WTC11 (cell line): ENCODE data around the gene CDPF1. TPM values are rescaled to one million over a fixed set of nuclear protein-coding genes. Genes with fewer than 3 reads are reported as not detected.

Source experiments
- ATAC-seq: fragments of 200-7000 bp; cut with Tn5 transposase; 2 replicates; pipeline ENCODE4 v1.10.0; 2021; ENCODE audit warnings: mild to moderate bottlenecking, moderate library complexity
- CTCF ChIA-PET: fragments of 300-600 bp; sonication (Branson Sonifier 250); formaldehyde crosslinking; loops from one replicate; lab custom pipeline; 2021; ENCODE audit warnings: antibody characterized with exemption; lab: Charles Lee
- POLR2A ChIA-PET: fragments of 350-600 bp; sonication (Branson Sonifier 250); formaldehyde crosslinking; loops from one replicate; lab custom pipeline; 2021; ENCODE audit warnings: antibody characterized with exemption; lab: Charles Lee
- DNase-seq: peaks from one replicate; pipeline ENCODE4 v3.0.0; 2021; ENCODE audit warnings: low spot score
- H3K27ac Mint-ChIP-seq: 2 replicates; pipeline ENCODE4 v1.8.0; 2021; ENCODE audit warnings: mixed read lengths
- H3K27me3 Mint-ChIP-seq: 2 replicates; pipeline ENCODE4 v1.8.0; 2021; ENCODE audit warnings: low read depth, mild to moderate bottlenecking, moderate library complexity, mixed read lengths
- H3K36me3 Mint-ChIP-seq: 2 replicates; pipeline ENCODE4 v1.8.0; 2021; ENCODE audit warnings: mixed read lengths
- H3K4me1 Mint-ChIP-seq: 2 replicates; pipeline ENCODE4 v1.8.0; 2022; ENCODE audit warnings: mixed read lengths
- H3K4me3 Mint-ChIP-seq: 2 replicates; pipeline ENCODE4 v1.8.0; 2021; ENCODE audit warnings: mild to moderate bottlenecking, moderate library complexity, mixed read lengths
- H3K9me3 Mint-ChIP-seq: 2 replicates; pipeline ENCODE4 v1.8.0; 2021; ENCODE audit warnings: mixed read lengths
- ATF1 ChIP-seq: sonication (generic); formaldehyde crosslinking; IDR thresholded peaks from 2 replicates; pipeline ENCODE4 v1.8.1; 2023; ENCODE audit warnings: mild to moderate bottlenecking, moderate library complexity, missing genetic modification reagents
- CREB1 ChIP-seq: sonication (generic); formaldehyde crosslinking; IDR thresholded peaks from 2 replicates; pipeline ENCODE4 v1.8.0; 2023; ENCODE audit warnings: mild to moderate bottlenecking, missing genetic modification reagents
- ELF4 ChIP-seq: sonication (generic); formaldehyde crosslinking; IDR thresholded peaks from 2 replicates; pipeline ENCODE4 v1.8.1; 2022; ENCODE audit warnings: low read depth, mild to moderate bottlenecking, moderate library complexity, missing genetic modification reagents
- ESRRA ChIP-seq: sonication (generic); formaldehyde crosslinking; IDR thresholded peaks from 2 replicates; pipeline ENCODE4 v1.8.1; 2022; ENCODE audit warnings: mild to moderate bottlenecking, missing genetic modification reagents, borderline replicate concordance
- ETV6 ChIP-seq: sonication (generic); formaldehyde crosslinking; IDR thresholded peaks from 2 replicates; pipeline ENCODE4 v1.8.1; 2022; ENCODE audit warnings: mild to moderate bottlenecking, missing genetic modification reagents
- FOXP1 ChIP-seq: sonication (generic); formaldehyde crosslinking; IDR thresholded peaks from 2 replicates; pipeline ENCODE4 v1.8.0; 2022; ENCODE audit warnings: missing genetic modification reagents, mild to moderate bottlenecking, moderate library complexity, borderline replicate concordance
- GABPB1 ChIP-seq: sonication (generic); formaldehyde crosslinking; IDR thresholded peaks from 2 replicates; pipeline ENCODE4 v1.8.1; 2023; ENCODE audit warnings: mild to moderate bottlenecking, missing genetic modification reagents
- NFE2L1 ChIP-seq: sonication (generic); formaldehyde crosslinking; IDR thresholded peaks from 2 replicates; pipeline ENCODE4 v1.8.1; 2023; ENCODE audit warnings: missing genetic modification reagents
- NR3C1 ChIP-seq: sonication (generic); formaldehyde crosslinking; conservative IDR thresholded peaks from 2 replicates; pipeline ENCODE4 v1.8.1; 2023; ENCODE audit warnings: low read depth, mild to moderate bottlenecking, missing genetic modification reagents
- PRRX2 ChIP-seq: fragments of 250-450 bp; sonication (Bioruptor Pico); IDR thresholded peaks from 2 replicates; pipeline ENCODE4 v1.8.0; 2021; ENCODE audit warnings: mild to moderate bottlenecking
- RELA ChIP-seq: sonication (generic); formaldehyde crosslinking; IDR thresholded peaks from 2 replicates; pipeline ENCODE4 v1.8.1; 2022; ENCODE audit warnings: missing genetic modification reagents, mild to moderate bottlenecking, borderline replicate concordance
- SP1 ChIP-seq: sonication (generic); formaldehyde crosslinking; conservative IDR thresholded peaks from 2 replicates; pipeline ENCODE4 v1.8.1; 2022; ENCODE audit warnings: missing genetic modification reagents
- TCF7 ChIP-seq: sonication (generic); formaldehyde crosslinking; IDR thresholded peaks from 2 replicates; pipeline ENCODE4 v1.8.0; 2022; ENCODE audit warnings: mild to moderate bottlenecking, low read depth, missing genetic modification reagents, moderate library complexity
- ZNF121 ChIP-seq: sonication (generic); formaldehyde crosslinking; IDR thresholded peaks from 2 replicates; pipeline ENCODE4 v1.8.0; 2023; ENCODE audit warnings: missing genetic modification reagents
- ZNF232 ChIP-seq: sonication (generic); formaldehyde crosslinking; IDR thresholded peaks from 2 replicates; pipeline ENCODE4 v1.8.0; 2022; ENCODE audit warnings: mild to moderate bottlenecking, missing genetic modification reagents
- ZNF317 ChIP-seq: sonication (generic); formaldehyde crosslinking; IDR thresholded peaks from 2 replicates; pipeline ENCODE4 v1.8.1; 2023; ENCODE audit warnings: low read depth, mild to moderate bottlenecking, moderate library complexity, missing genetic modification reagents, borderline replicate concordance
- ZNF423 ChIP-seq: fragments of 250-450 bp; sonication (Bioruptor Pico); IDR thresholded peaks from 2 replicates; pipeline ENCODE4 v2.1.2; 2022; ENCODE audit warnings: mild to moderate bottlenecking, moderate library complexity
- total RNA-seq: library from RNA; stranded (reverse); gene quantifications from 3 replicates; pipeline ENCODE4 v1.2.3, GENCODE V29; 2021
- TF ChIP-seq, protein P1 (sequence below): sonication (generic); formaldehyde crosslinking; conservative IDR thresholded peaks from 2 replicates; pipeline ENCODE4 v1.8.1; 2022; ENCODE audit warnings: mild to moderate bottlenecking, missing genetic modification reagents
- TF ChIP-seq, protein P2 (sequence below): sonication (generic); formaldehyde crosslinking; IDR thresholded peaks from 2 replicates; pipeline ENCODE4 v1.8.1; 2022; ENCODE audit warnings: low read depth, missing genetic modification reagents, borderline replicate concordance
- TF ChIP-seq, protein P3 (sequence below): sonication (generic); formaldehyde crosslinking; IDR thresholded peaks from 2 replicates; pipeline ENCODE4 v1.8.0; 2022; ENCODE audit warnings: mild to moderate bottlenecking, missing genetic modification reagents
- TF ChIP-seq, protein P4 (sequence below): sonication (generic); formaldehyde crosslinking; IDR thresholded peaks from 2 replicates; pipeline ENCODE4 v1.8.0; 2022; ENCODE audit warnings: missing genetic modification reagents
- TF ChIP-seq, protein P5 (sequence below): sonication (generic); formaldehyde crosslinking; IDR thresholded peaks from 2 replicates; pipeline ENCODE4 v1.8.1; 2023; ENCODE audit warnings: mild to moderate bottlenecking, moderate library complexity, missing genetic modification reagents
- TF ChIP-seq, protein P6 (sequence below): sonication (generic); formaldehyde crosslinking; IDR thresholded peaks from 2 replicates; pipeline ENCODE4 v1.8.0; 2022; ENCODE audit warnings: mild to moderate bottlenecking, missing genetic modification reagents

Gene CDPF1
- total RNA-seq, 1 experiment from 2014 or later = 11.5 TPM

DNA sequence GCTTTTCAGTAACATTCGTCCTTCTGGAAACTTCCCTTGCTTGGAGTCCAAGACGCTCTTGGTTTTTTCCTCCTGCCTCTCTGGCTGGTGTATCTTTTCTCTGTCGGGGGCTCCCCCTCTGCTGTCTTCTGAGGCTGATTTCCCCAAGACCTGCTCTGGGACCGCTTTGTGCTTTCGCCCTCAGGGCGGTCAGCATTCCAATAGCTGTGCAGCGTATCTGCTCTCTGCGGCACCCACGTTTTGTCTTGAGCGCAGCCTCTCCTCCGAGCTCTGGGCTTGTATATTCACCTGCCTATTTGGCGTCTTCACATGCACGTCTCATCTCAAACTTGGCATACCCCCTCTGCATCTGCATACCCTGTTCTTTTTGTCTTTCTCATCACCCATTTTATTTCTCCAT lies 49.0 kb upstream of the CDPF1 start:
- Mint-ChIP-seq H3K9me3 (no peaks in the 10 kb centered on the region), H3K27me3 (no peaks in the 10 kb centered on the region; the same call in 1 of the 2 replicates), H3K4me3 (peak overlapping the region; percentile 92), H3K36me3 (peaks cover 32% of the 10 kb centered on the region), H3K4me1 (peaks cover 27% of the 10 kb centered on the region), H3K27ac (peak overlapping the region; percentile 77)
- ATAC-seq = no peak
- no peak for TF ChIP-seq ELF4
- no peak for TF ChIP-seq RELA
- TF ChIP-seq NR3C1 (CRISPR knock-in tag) = no peak
- no peak for TF ChIP-seq CREB1
- TF ChIP-seq NFE2L1 = no peak
- TF ChIP-seq ZNF232 (CRISPR knock-in tag) = no peak
- TF ChIP-seq ATF1 (CRISPR knock-in tag) = no peak
- TF ChIP-seq, protein P1, sequence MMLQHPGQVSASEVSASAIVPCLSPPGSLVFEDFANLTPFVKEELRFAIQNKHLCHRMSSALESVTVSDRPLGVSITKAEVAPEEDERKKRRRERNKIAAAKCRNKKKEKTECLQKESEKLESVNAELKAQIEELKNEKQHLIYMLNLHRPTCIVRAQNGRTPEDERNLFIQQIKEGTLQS (CRISPR knock-in tag) = no peak
- no peak for TF ChIP-seq ZNF423 (CRISPR knock-in tag)
- TF ChIP-seq SP1 (CRISPR knock-in tag) = no peak
- TF ChIP-seq, protein P2, sequence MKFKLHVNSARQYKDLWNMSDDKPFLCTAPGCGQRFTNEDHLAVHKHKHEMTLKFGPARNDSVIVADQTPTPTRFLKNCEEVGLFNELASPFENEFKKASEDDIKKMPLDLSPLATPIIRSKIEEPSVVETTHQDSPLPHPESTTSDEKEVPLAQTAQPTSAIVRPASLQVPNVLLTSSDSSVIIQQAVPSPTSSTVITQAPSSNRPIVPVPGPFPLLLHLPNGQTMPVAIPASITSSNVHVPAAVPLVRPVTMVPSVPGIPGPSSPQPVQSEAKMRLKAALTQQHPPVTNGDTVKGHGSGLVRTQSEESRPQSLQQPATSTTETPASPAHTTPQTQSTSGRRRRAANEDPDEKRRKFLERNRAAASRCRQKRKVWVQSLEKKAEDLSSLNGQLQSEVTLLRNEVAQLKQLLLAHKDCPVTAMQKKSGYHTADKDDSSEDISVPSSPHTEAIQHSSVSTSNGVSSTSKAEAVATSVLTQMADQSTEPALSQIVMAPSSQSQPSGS (CRISPR knock-in tag) = no peak
- no peak for TF ChIP-seq ESRRA (CRISPR knock-in tag)
- no peak for TF ChIP-seq ZNF317 (CRISPR knock-in tag)
- ChIA-PET POLR2A (no interaction called here), CTCF (no interaction called here)
- no peak for DNase-seq

DNA sequence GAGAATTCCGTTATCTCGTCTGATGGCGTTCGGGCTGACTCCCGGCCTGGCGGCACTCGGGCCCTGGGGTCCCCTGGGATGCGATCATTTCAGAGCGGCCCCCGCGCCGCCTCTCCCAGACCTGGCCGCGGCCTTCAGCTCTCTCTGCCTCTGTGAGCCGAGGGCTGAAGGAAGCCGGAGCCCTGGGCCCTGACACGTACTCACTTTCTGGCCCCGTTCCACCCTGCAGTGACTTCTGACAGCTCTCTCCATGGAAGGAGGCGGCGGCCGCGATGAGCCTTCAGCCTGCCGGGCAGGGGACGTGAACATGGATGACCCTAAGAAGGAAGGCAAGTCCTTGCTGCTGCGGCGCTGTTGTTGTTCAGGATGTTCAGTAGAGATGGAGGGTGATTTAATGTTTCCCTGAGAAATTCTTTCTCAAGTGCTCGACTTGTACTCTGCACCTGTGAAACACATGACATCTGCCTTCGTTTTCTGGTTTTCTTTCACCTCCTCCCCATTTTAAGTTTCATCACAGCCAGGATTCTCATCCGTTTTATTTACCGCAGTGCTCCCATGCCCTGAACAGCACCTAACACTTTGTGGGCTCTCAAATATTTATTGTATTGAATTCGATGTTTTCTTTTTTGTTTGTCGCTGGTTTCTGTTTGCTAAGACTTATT lies 47.2 kb upstream of the CDPF1 start:
- Mint-ChIP-seq H3K27me3 (no peaks in the 10 kb centered on the region; the same call in 1 of the 2 replicates), H3K4me3 (peak overlapping the region; percentile 92), H3K27ac (peak overlapping the region; percentile 12), H3K9me3 (no peaks in the 10 kb centered on the region), H3K36me3 (peaks cover 32% of the 10 kb centered on the region), H3K4me1 (peaks cover 27% of the 10 kb centered on the region)
- DNase-seq = peak; percentile 45
- CTCF ChIA-PET = interaction anchor here (1.1 to 3.1 kb wide), 7 partner anchors 16 to 291 kb away, joined by 3 to 12 read pairs (median 4); partner anchors contain the start of gene TTC38
- POLR2A ChIA-PET = interaction anchor here (1.4 kb wide), 1 partner anchor 30 kb away, joined by 8 read pairs; the partner anchor contains the start of gene TTC38
- TF ChIP-seq, protein P3, sequence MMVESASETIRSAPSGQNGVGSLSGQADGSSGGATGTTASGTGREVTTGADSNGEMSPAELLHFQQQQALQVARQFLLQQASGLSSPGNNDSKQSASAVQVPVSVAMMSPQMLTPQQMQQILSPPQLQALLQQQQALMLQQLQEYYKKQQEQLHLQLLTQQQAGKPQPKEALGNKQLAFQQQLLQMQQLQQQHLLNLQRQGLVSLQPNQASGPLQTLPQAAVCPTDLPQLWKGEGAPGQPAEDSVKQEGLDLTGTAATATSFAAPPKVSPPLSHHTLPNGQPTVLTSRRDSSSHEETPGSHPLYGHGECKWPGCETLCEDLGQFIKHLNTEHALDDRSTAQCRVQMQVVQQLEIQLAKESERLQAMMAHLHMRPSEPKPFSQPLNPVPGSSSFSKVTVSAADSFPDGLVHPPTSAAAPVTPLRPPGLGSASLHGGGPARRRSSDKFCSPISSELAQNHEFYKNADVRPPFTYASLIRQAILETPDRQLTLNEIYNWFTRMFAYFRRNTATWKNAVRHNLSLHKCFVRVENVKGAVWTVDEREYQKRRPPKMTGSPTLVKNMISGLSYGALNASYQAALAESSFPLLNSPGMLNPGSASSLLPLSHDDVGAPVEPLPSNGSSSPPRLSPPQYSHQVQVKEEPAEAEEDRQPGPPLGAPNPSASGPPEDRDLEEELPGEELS (CRISPR knock-in tag) = 0 out of 2 replicates have a peak, but pooled peaks have one; percentile 0
- TF ChIP-seq, protein P4, sequence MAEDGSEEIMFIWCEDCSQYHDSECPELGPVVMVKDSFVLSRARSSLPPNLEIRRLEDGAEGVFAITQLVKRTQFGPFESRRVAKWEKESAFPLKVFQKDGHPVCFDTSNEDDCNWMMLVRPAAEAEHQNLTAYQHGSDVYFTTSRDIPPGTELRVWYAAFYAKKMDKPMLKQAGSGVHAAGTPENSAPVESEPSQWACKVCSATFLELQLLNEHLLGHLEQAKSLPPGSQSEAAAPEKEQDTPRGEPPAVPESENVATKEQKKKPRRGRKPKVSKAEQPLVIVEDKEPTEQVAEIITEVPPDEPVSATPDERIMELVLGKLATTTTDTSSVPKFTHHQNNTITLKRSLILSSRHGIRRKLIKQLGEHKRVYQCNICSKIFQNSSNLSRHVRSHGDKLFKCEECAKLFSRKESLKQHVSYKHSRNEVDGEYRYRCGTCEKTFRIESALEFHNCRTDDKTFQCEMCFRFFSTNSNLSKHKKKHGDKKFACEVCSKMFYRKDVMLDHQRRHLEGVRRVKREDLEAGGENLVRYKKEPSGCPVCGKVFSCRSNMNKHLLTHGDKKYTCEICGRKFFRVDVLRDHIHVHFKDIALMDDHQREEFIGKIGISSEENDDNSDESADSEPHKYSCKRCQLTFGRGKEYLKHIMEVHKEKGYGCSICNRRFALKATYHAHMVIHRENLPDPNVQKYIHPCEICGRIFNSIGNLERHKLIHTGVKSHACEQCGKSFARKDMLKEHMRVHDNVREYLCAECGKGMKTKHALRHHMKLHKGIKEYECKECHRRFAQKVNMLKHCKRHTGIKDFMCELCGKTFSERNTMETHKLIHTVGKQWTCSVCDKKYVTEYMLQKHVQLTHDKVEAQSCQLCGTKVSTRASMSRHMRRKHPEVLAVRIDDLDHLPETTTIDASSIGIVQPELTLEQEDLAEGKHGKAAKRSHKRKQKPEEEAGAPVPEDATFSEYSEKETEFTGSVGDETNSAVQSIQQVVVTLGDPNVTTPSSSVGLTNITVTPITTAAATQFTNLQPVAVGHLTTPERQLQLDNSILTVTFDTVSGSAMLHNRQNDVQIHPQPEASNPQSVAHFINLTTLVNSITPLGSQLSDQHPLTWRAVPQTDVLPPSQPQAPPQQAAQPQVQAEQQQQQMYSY (CRISPR knock-in tag) = no peak
- 0 out of 2 replicates have a peak, but pooled peaks have one; percentile 3 for TF ChIP-seq ETV6 (CRISPR knock-in tag)
- TF ChIP-seq, protein P5, sequence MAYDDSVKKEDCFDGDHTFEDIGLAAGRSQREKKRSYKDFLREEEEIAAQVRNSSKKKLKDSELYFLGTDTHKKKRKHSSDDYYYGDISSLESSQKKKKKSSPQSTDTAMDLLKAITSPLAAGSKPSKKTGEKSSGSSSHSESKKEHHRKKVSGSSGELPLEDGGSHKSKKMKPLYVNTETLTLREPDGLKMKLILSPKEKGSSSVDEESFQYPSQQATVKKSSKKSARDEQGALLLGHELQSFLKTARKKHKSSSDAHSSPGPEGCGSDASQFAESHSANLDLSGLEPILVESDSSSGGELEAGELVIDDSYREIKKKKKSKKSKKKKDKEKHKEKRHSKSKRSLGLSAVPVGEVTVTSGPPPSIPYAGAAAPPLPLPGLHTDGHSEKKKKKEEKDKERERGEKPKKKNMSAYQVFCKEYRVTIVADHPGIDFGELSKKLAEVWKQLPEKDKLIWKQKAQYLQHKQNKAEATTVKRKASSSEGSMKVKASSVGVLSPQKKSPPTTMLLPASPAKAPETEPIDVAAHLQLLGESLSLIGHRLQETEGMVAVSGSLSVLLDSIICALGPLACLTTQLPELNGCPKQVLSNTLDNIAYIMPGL (CRISPR knock-in tag) = 0 out of 2 replicates have a peak, but pooled peaks have one; percentile 28
- TF ChIP-seq GABPB1 (CRISPR knock-in tag) = no peak
- TF ChIP-seq TCF7 (CRISPR knock-in tag) = no peak
- no peak for TF ChIP-seq ZNF121 (CRISPR knock-in tag)
- no peak for TF ChIP-seq FOXP1
- TF ChIP-seq PRRX2 (CRISPR knock-in tag) = no peak
- TF ChIP-seq, protein P6, sequence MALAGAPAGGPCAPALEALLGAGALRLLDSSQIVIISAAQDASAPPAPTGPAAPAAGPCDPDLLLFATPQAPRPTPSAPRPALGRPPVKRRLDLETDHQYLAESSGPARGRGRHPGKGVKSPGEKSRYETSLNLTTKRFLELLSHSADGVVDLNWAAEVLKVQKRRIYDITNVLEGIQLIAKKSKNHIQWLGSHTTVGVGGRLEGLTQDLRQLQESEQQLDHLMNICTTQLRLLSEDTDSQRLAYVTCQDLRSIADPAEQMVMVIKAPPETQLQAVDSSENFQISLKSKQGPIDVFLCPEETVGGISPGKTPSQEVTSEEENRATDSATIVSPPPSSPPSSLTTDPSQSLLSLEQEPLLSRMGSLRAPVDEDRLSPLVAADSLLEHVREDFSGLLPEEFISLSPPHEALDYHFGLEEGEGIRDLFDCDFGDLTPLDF (CRISPR knock-in tag) = no peak
- TF ChIP-seq, all 79 proteins: peak for 3
- ATAC-seq = peak; percentile 9
